WTC11 (cell line): ENCODE data around the gene SLIT3. TPM values are rescaled to one million over a fixed set of nuclear protein-coding genes. Genes with fewer than 3 reads are reported as not detected.

Experiments used
- ATAC-seq: fragments of 200-7000 bp; cut with Tn5 transposase; 2 replicates; pipeline ENCODE4 v1.10.0; 2021; ENCODE audit warnings: mild to moderate bottlenecking, moderate library complexity
- CTCF ChIA-PET: fragments of 300-600 bp; sonication (Branson Sonifier 250); formaldehyde crosslinking; loops from one replicate; lab custom pipeline; 2021; ENCODE audit warnings: antibody characterized with exemption; lab: Charles Lee
- POLR2A ChIA-PET: fragments of 350-600 bp; sonication (Branson Sonifier 250); formaldehyde crosslinking; loops from one replicate; lab custom pipeline; 2021; ENCODE audit warnings: antibody characterized with exemption; lab: Charles Lee
- DNase-seq: peaks from one replicate; pipeline ENCODE4 v3.0.0; 2021; ENCODE audit warnings: low spot score
- H3K27ac Mint-ChIP-seq: 2 replicates; pipeline ENCODE4 v1.8.0; 2021; ENCODE audit warnings: mixed read lengths
- H3K27me3 Mint-ChIP-seq: 2 replicates; pipeline ENCODE4 v1.8.0; 2021; ENCODE audit warnings: low read depth, mild to moderate bottlenecking, moderate library complexity, mixed read lengths
- H3K36me3 Mint-ChIP-seq: 2 replicates; pipeline ENCODE4 v1.8.0; 2021; ENCODE audit warnings: mixed read lengths
- H3K4me1 Mint-ChIP-seq: 2 replicates; pipeline ENCODE4 v1.8.0; 2022; ENCODE audit warnings: mixed read lengths
- H3K4me3 Mint-ChIP-seq: 2 replicates; pipeline ENCODE4 v1.8.0; 2021; ENCODE audit warnings: mild to moderate bottlenecking, moderate library complexity, mixed read lengths
- H3K9me3 Mint-ChIP-seq: 2 replicates; pipeline ENCODE4 v1.8.0; 2021; ENCODE audit warnings: mixed read lengths
- ATF6 ChIP-seq: sonication (generic); formaldehyde crosslinking; IDR thresholded peaks from 2 replicates; pipeline ENCODE4 v1.8.1; 2023; ENCODE audit warnings: mild to moderate bottlenecking, missing genetic modification reagents
- CBFB ChIP-seq: sonication (generic); formaldehyde crosslinking; IDR thresholded peaks from 2 replicates; pipeline ENCODE4 v1.8.1; 2022; ENCODE audit warnings: mild to moderate bottlenecking, low read depth, missing genetic modification reagents
- CREM ChIP-seq: sonication (generic); formaldehyde crosslinking; IDR thresholded peaks from 2 replicates; pipeline ENCODE4 v1.8.1; 2022; ENCODE audit warnings: mild to moderate bottlenecking, missing genetic modification reagents, moderate library complexity
- E2F1 ChIP-seq: sonication (generic); formaldehyde crosslinking; IDR thresholded peaks from 2 replicates; pipeline ENCODE4 v1.8.0; 2022; ENCODE audit warnings: mild to moderate bottlenecking, missing genetic modification reagents
- FOXK1 ChIP-seq: sonication (generic); formaldehyde crosslinking; IDR thresholded peaks from 2 replicates; pipeline ENCODE4 v1.8.0; 2022; ENCODE audit warnings: mild to moderate bottlenecking, moderate library complexity, missing genetic modification reagents
- NR3C1 ChIP-seq: sonication (generic); formaldehyde crosslinking; conservative IDR thresholded peaks from 2 replicates; pipeline ENCODE4 v1.8.1; 2023; ENCODE audit warnings: low read depth, mild to moderate bottlenecking, missing genetic modification reagents
- PRDM15 ChIP-seq: sonication (generic); formaldehyde crosslinking; IDR thresholded peaks from 2 replicates; pipeline ENCODE4 v1.8.0; 2022; ENCODE audit warnings: missing genetic modification reagents
- PRRX2 ChIP-seq: fragments of 250-450 bp; sonication (Bioruptor Pico); IDR thresholded peaks from 2 replicates; pipeline ENCODE4 v1.8.0; 2021; ENCODE audit warnings: mild to moderate bottlenecking
- RELA ChIP-seq: sonication (generic); formaldehyde crosslinking; IDR thresholded peaks from 2 replicates; pipeline ENCODE4 v1.8.1; 2022; ENCODE audit warnings: missing genetic modification reagents, mild to moderate bottlenecking, borderline replicate concordance
- SMAD3 ChIP-seq: sonication (generic); formaldehyde crosslinking; IDR thresholded peaks from 2 replicates; pipeline ENCODE4 v1.8.0; 2022; ENCODE audit warnings: missing genetic modification reagents, mild to moderate bottlenecking, borderline replicate concordance
- TP53 ChIP-seq: sonication (generic); formaldehyde crosslinking; IDR thresholded peaks from 2 replicates; pipeline ENCODE4 v1.8.1; 2023; ENCODE audit warnings: mild to moderate bottlenecking, missing genetic modification reagents
- USF1 ChIP-seq: sonication (generic); formaldehyde crosslinking; IDR thresholded peaks from 2 replicates; pipeline ENCODE4 v1.8.0; 2022; ENCODE audit warnings: mild to moderate bottlenecking, missing genetic modification reagents
- USF2 ChIP-seq: sonication (generic); formaldehyde crosslinking; IDR thresholded peaks from 2 replicates; pipeline ENCODE4 v1.8.1; 2023; ENCODE audit warnings: mild to moderate bottlenecking, missing genetic modification reagents, moderate library complexity
- ZNF281 ChIP-seq: sonication (generic); formaldehyde crosslinking; IDR thresholded peaks from 2 replicates; pipeline ENCODE4 v1.8.0; 2023; ENCODE audit warnings: mild to moderate bottlenecking, missing genetic modification reagents
- ZNF425 ChIP-seq: fragments of 250-450 bp; sonication (Bioruptor Pico); conservative IDR thresholded peaks from 2 replicates; pipeline ENCODE4 v1.9.0; 2021; ENCODE audit warnings: mild to moderate bottlenecking
- total RNA-seq: library from RNA; stranded (reverse); gene quantifications from 3 replicates; pipeline ENCODE4 v1.2.3, GENCODE V29; 2021

The SLIT3 gene
- total RNA-seq, 1 experiment from 2014 or later, result 1.9 TPM

GRCh38 chr5:168802337-168802736 is 498.6 kb downstream of the SLIT3 start:
- DNase-seq, result no peak
- Mint-ChIP-seq H3K27ac (no peak overlapping the region), H3K27me3 (no peaks in the 10 kb centered on the region; the same call in 1 of the 2 replicates)
- ChIA-PET POLR2A (no interaction called here), CTCF (no interaction called here)
- ATAC-seq, result no peak
- no peak for TF ChIP-seq SMAD3 (CRISPR knock-in tag)
- TF ChIP-seq E2F1 (CRISPR knock-in tag), result no peak
- no peak for TF ChIP-seq USF1 (CRISPR knock-in tag)
- TF ChIP-seq PRDM15 (CRISPR knock-in tag), result no peak
- TF ChIP-seq CREM (CRISPR knock-in tag), result no peak
- no peak for TF ChIP-seq ZNF425
- no peak for TF ChIP-seq ZNF281 (CRISPR knock-in tag)
- TF ChIP-seq USF2 (CRISPR knock-in tag), result no peak
- TF ChIP-seq TP53 (CRISPR knock-in tag), result no peak
- TF ChIP-seq CBFB (CRISPR knock-in tag), result no peak
- TF ChIP-seq RELA, result no peak
- no peak for TF ChIP-seq ATF6 (CRISPR knock-in tag)
- TF ChIP-seq PRRX2, result no peak
- no peak for TF ChIP-seq NR3C1 (CRISPR knock-in tag)
- TF ChIP-seq FOXK1 (CRISPR knock-in tag), result no peak
- TF ChIP-seq, all 79 proteins: peak for 0
- Mint-ChIP-seq H3K36me3 (no peaks in the 10 kb centered on the region), H3K4me1 (0 out of 2 replicates have a peak, but pooled peaks cover 2% of the 10 kb centered on the region), H3K4me3 (no peak overlapping the region), H3K9me3 (no peaks in the 10 kb centered on the region)
